Upper lobe of left lung (tissue), 6 donors: Measurements from ENCODE around the gene AMD1. TPM values are rescaled to one million over a fixed set of nuclear protein-coding genes. Genes with fewer than 3 reads are reported as not detected.

Source experiments
- ATAC-seq, 2 donors: fragments of 200-7000 bp; cut with Tn5 transposase; one replicate each; pipeline ENCODE4 v1.9.1; 2022; ENCODE audit warnings: mild to moderate bottlenecking in 2 of 2, moderate library complexity in 2 of 2; ENCODE audit not compliant: low FRiP score in 2 of 2
- DNase-seq, 2 donors: peaks; one replicate each; pipeline ENCODE4 v3.0.0-alpha.2; 2019 to 2020
- H3K27ac ChIP-seq, 4 donors: fragments of 200-600 bp; sonication (generic); one replicate each; pipeline ENCODE4 v1.5.1; 2016 to 2019
- H3K27me3 ChIP-seq, 4 donors: fragments of 200-600 bp; sonication (generic); one replicate each; pipeline ENCODE4 v1.5.1; 2017 to 2019
- H3K36me3 ChIP-seq, 4 donors: fragments of 200-600 bp; sonication (generic); one replicate each; pipeline ENCODE4 v1.5.1; 2016 to 2019
- H3K4me1 ChIP-seq, 4 donors: fragments of 200-600 bp; sonication (generic); one replicate each; pipeline ENCODE4 v1.5.1; 2018 to 2019
- H3K4me3 ChIP-seq, 4 donors: fragments of 200-600 bp; sonication (generic); one replicate each; pipeline ENCODE4 v1.5.1; 2017 to 2019; ENCODE audit warnings: mild to moderate bottlenecking in 2 of 4, moderate library complexity in 1 of 4
- H3K9me3 ChIP-seq, 4 donors: fragments of 200-600 bp; sonication (generic); one replicate each; pipeline ENCODE4 v1.5.1; 2018 to 2019
- EP300 ChIP-seq, 4 donors: sonication (generic); formaldehyde crosslinking; IDR thresholded peaks; one replicate each; pipeline ENCODE4 v1.5.1; 2017; ENCODE audit warnings: antibody characterized with exemption in 4 of 4, control low read depth in 2 of 4
- POLR2A ChIP-seq, 4 donors: fragments of 450-650 bp; IDR thresholded peaks; one replicate each; pipeline ENCODE4 v1.5.1; 2016 to 2017; ENCODE audit warnings: antibody characterized with exemption in 4 of 4, mild to moderate bottlenecking in 2 of 4
- POLR2AphosphoS5 ChIP-seq, 2 donors: sonication (generic); formaldehyde crosslinking; IDR thresholded peaks; one replicate each; pipeline ENCODE4 v1.5.1; 2017; ENCODE audit warnings: antibody characterized with exemption in 2 of 2
- WGBS, 2 donors: methylation state at CpG; one replicate each; pipeline ENCODE4 v1.1.5; 2017 to 2018; 5-methylcytosine and 5-hydroxymethylcytosine counted together
- total RNA-seq, 6 donors: library from RNA; depleted of rRNA in 4 of 6; stranded (reverse); fragments of >200 nt in 4 of 6; gene quantifications; one replicate each; pipeline versions ENCODE4 v1.1.0 to v1.2.1, GENCODE V29; 2016 to 2021
- TF ChIP-seq, protein P1 (sequence below), 6 experiments: fragments of 450-650 bp in 4 of 6; fragments of 200-600 bp in 2 of 6; sonication (generic) in 2 of 6; IDR thresholded peaks; one replicate each; pipeline ENCODE4 v1.5.1; 2016 to 2019; ENCODE audit warnings: antibody characterized with exemption in 6 of 6
- donor health status: DM: no; HTN: no; CAD: no; lungs with moderate emphysema.
- donor health status: DM: no; HTN: yes; CAD: no; lungs with severe emphysema.

AMD1 gene
- total RNA-seq, 6 donors from 2014 or later, result 57.2 to 132 (median 67.9) TPM

- H3K27ac ChIP-seq, result no peak overlapping the region
- ATAC-seq (no peak), DNase-seq (no peak)
- H3K4me3 ChIP-seq, result no peak overlapping the region
- no peaks in the 10 kb centered on the region for H3K9me3 ChIP-seq
- no peaks in the 10 kb centered on the region for H3K4me1 ChIP-seq
- WGBS, 2 donors, result 87 to 95% methylated on average over 1 of the region's 1 CpG
- TF ChIP-seq, protein P1, sequence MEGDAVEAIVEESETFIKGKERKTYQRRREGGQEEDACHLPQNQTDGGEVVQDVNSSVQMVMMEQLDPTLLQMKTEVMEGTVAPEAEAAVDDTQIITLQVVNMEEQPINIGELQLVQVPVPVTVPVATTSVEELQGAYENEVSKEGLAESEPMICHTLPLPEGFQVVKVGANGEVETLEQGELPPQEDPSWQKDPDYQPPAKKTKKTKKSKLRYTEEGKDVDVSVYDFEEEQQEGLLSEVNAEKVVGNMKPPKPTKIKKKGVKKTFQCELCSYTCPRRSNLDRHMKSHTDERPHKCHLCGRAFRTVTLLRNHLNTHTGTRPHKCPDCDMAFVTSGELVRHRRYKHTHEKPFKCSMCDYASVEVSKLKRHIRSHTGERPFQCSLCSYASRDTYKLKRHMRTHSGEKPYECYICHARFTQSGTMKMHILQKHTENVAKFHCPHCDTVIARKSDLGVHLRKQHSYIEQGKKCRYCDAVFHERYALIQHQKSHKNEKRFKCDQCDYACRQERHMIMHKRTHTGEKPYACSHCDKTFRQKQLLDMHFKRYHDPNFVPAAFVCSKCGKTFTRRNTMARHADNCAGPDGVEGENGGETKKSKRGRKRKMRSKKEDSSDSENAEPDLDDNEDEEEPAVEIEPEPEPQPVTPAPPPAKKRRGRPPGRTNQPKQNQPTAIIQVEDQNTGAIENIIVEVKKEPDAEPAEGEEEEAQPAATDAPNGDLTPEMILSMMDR (IDR thresholded peaks at IDR 0.05), result no peak
- TF ChIP-seq EP300 (IDR thresholded peaks at IDR 0.05) (no peak), POLR2AphosphoS5 (IDR thresholded peaks at IDR 0.05) (no peak), POLR2A (IDR thresholded peaks at IDR 0.05) (no peak)
- H3K36me3 ChIP-seq, result no peaks in the 10 kb centered on the region
- H3K27me3 ChIP-seq, result no peaks in the 10 kb centered on the region
Observed at GRCh38 chr6:110934381-110934898, 59.9 kb downstream of the AMD1 start.

- 88 to 93% methylated on average over 6 of the region's 6 CpGs for WGBS, 2 donors
Observed at GRCh38 chr6:110935171-110935570, 60.6 kb downstream of the AMD1 start.

DNA sequence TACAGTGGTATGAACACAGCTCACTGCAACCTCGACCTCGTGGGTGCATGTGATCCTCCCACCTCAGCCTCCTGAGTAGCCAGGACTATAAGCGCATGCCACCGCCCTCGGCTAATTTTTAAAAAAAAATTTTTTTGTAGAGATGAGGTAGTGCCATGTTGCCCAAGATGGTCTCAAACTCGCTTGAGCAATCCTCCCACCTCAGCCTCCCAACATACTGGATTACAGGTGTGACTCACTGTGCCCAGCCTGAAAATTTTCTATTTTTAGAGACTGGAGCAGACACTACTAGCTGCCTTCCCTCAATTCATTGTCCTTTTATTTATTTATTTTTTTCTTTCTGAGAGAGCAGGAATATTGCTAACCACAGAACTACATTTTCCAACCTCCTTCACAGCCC, 63.6 kb downstream of the AMD1 start:
- H3K36me3 ChIP-seq, result no peaks in the 10 kb centered on the region
- H3K9me3 ChIP-seq, result no peaks in the 10 kb centered on the region
- DNase-seq, result no peak
- no peak overlapping the region for H3K4me3 ChIP-seq
- TF ChIP-seq, protein P1 (IDR thresholded peaks at IDR 0.05), result no peak
- TF ChIP-seq EP300 (IDR thresholded peaks at IDR 0.05), result no peak
- TF ChIP-seq POLR2A (IDR thresholded peaks at IDR 0.05), result no peak
- TF ChIP-seq POLR2AphosphoS5 (IDR thresholded peaks at IDR 0.05), result no peak
- no peak overlapping the region for H3K27ac ChIP-seq
- no peaks in the 10 kb centered on the region for H3K4me1 ChIP-seq
- ATAC-seq, result no peak
- 96 to 97% methylated on average over 6 of the region's 6 CpGs for WGBS, 2 donors
- no peaks in the 10 kb centered on the region for H3K27me3 ChIP-seq

More at GRCh38 chr6:110935171-110935570, 60.6 kb downstream of the AMD1 start:
- no peak overlapping the region for H3K4me3 ChIP-seq
- no peak overlapping the region for H3K27ac ChIP-seq
- no peaks in the 10 kb centered on the region for H3K27me3 ChIP-seq
- TF ChIP-seq POLR2A (IDR thresholded peaks at IDR 0.05) (no peak), EP300 (IDR thresholded peaks at IDR 0.05) (no peak), POLR2AphosphoS5 (IDR thresholded peaks at IDR 0.05) (no peak)
- TF ChIP-seq, protein P1 (IDR thresholded peaks at IDR 0.05), result no peak
- H3K9me3 ChIP-seq, result no peaks in the 10 kb centered on the region
- ATAC-seq (no peak), DNase-seq (no peak)
- H3K4me1 ChIP-seq, result no peaks in the 10 kb centered on the region
- H3K36me3 ChIP-seq, result no peaks in the 10 kb centered on the region

GRCh38 chr6:110939429-110940200, 65.0 kb downstream of the AMD1 start:
- H3K9me3 ChIP-seq, result no peaks in the 10 kb centered on the region
- 77 to 79% methylated on average over 8 of the region's 8 CpGs for WGBS, 2 donors
- H3K27ac ChIP-seq, result no peak overlapping the region
- no peaks in the 10 kb centered on the region for H3K36me3 ChIP-seq
- H3K27me3 ChIP-seq, result no peaks in the 10 kb centered on the region
- no peaks in the 10 kb centered on the region for H3K4me1 ChIP-seq
- DNase-seq, result no peak
- no peak for ATAC-seq
- H3K4me3 ChIP-seq, result no peak overlapping the region
- TF ChIP-seq, protein P1 (IDR thresholded peaks at IDR 0.05), result no peak
- no peak for TF ChIP-seq POLR2A (IDR thresholded peaks at IDR 0.05)
- no peak for TF ChIP-seq EP300 (IDR thresholded peaks at IDR 0.05)
- TF ChIP-seq POLR2AphosphoS5 (IDR thresholded peaks at IDR 0.05), result no peak
